Smooth muscle cell (in vitro differentiated cells): Measurements from ENCODE around the gene CFAP157. TPM values are rescaled to one million over a fixed set of nuclear protein-coding genes. Genes with fewer than 3 reads are reported as not detected.
A peak's percentile ranks its signal among the peaks of the same experiment; 100 is the strongest.

Source experiments
- DNase-seq: peaks from one replicate; lab custom pipeline; 2025; ENCODE audit not compliant: unreplicated experiment; lab: John Stamatoyannopoulos, UW
- H2AFZ ChIP-seq: fragments of 200-600 bp; sonication (generic); 2 replicates; pipeline ENCODE4 v1.6.0; 2016; ENCODE audit warnings: antibody characterized with exemption, low read depth, mild to moderate bottlenecking
- H3F3A ChIP-seq: fragments of 200-600 bp; sonication (generic); 2 replicates; pipeline ENCODE4 v1.6.0; 2017; ENCODE audit warnings: antibody characterized with exemption, low read depth
- H3K27ac ChIP-seq: fragments of 200-600 bp; sonication (generic); 2 replicates; pipeline ENCODE4 v1.5.1; 2016; ENCODE audit warnings: low read depth, mild to moderate bottlenecking
- H3K27me3 ChIP-seq: fragments of 200-600 bp; sonication (generic); 2 replicates; pipeline ENCODE4 v1.6.1; 2016; ENCODE audit warnings: low read depth, mild to moderate bottlenecking
- H3K36me3 ChIP-seq: fragments of 200-600 bp; sonication (generic); 2 replicates; pipeline ENCODE4 v1.5.1; 2016; ENCODE audit warnings: low read depth
- H3K4me1 ChIP-seq: fragments of 200-600 bp; sonication (generic); 2 replicates; pipeline ENCODE4 v1.5.1; 2016; ENCODE audit warnings: low read depth
- H3K4me2 ChIP-seq: fragments of 200-600 bp; sonication (generic); 2 replicates; pipeline ENCODE4 v1.6.0; 2016; ENCODE audit warnings: mild to moderate bottlenecking
- H3K4me3 ChIP-seq: fragments of 200-600 bp; sonication (generic); 2 replicates; pipeline ENCODE4 v1.5.1; 2016; ENCODE audit warnings: mild to moderate bottlenecking
- H3K79me2 ChIP-seq: fragments of 200-600 bp; sonication (generic); 2 replicates; pipeline ENCODE4 v1.6.0; 2016; ENCODE audit warnings: low read depth, mild to moderate bottlenecking
- H3K9ac ChIP-seq: fragments of 200-600 bp; sonication (generic); 2 replicates; pipeline ENCODE4 v1.6.0; 2016; ENCODE audit warnings: low read depth
- H3K9me3 ChIP-seq: fragments of 200-600 bp; sonication (generic); replicated peaks from 2 replicates; pipeline ENCODE4 v1.5.1; 2016; ENCODE audit warnings: low read depth
- H4K20me1 ChIP-seq: fragments of 200-600 bp; sonication (generic); 2 replicates; pipeline ENCODE4 v1.6.0; 2016; ENCODE audit warnings: low read depth
- CTCF ChIP-seq: fragments of 200-600 bp; sonication (generic); IDR thresholded peaks from 2 replicates; pipeline ENCODE4 v1.5.1; 2017; ENCODE audit warnings: borderline replicate concordance, mild to moderate bottlenecking, antibody characterized with exemption; ENCODE audit not compliant: insufficient read depth, poor library complexity, severe bottlenecking
- WGBS: methylation state at CpG from one replicate; pipeline ENCODE4 v1.1.7; 2016; ENCODE audit warnings: low lambda C conversion rate; 5-methylcytosine and 5-hydroxymethylcytosine counted together
- polyA plus RNA-seq: library from polyadenylated mRNA; unstranded; fragments of >200 nt; fragmentation: Nextera tagmentation; extraction: Ambion mirVana; gene quantifications from 2 replicates; pipeline ENCODE4 v1.2.1, GENCODE V29; 2016
- total RNA-seq: library from RNA; depleted of rRNA; stranded (reverse); fragments of >200 nt; gene quantifications from 2 replicates; pipeline ENCODE4 v1.2.3, GENCODE V29; 2014

CFAP157 gene
- total and polyA plus RNA-seq, 2 experiments from 2014 or later, result 0.33 TPM; not detected in 1

- Histone ChIP-seq H3K27me3 (peaks cover 4% of the 10 kb centered on the region), H3F3A (no peaks in the 10 kb centered on the region), H3K36me3 (no peaks in the 10 kb centered on the region), H3K4me3 (no peak overlapping the region), H3K9ac (no peak overlapping the region), H3K27ac (no peak overlapping the region), H3K9me3 (no peaks in the 10 kb centered on the region), H3K4me2 (no peak overlapping the region), H3K4me1 (no peaks in the 10 kb centered on the region), H3K79me2 (no peaks in the 10 kb centered on the region), H2AFZ (no peak overlapping the region), H4K20me1 (no peaks in the 10 kb centered on the region)
- no peak for TF ChIP-seq CTCF
- WGBS, result 59% methylated on average over 5 of the region's 5 CpGs
- DNase-seq, result no peak
These were observed 54.7 kb downstream of the CFAP157 start for GRCh38 chr9:127761491-127761956.

GRCh38 chr9:127762111-127762676 is 55.4 kb downstream of the CFAP157 start:
- H3K79me2 ChIP-seq, result no peaks in the 10 kb centered on the region
- no peak overlapping the region for H3K9ac ChIP-seq
- H3K4me1 ChIP-seq, result no peaks in the 10 kb centered on the region
- H3K27me3 ChIP-seq, result no peaks in the 10 kb centered on the region
- H3K36me3 ChIP-seq, result no peaks in the 10 kb centered on the region
- H3K4me3 ChIP-seq, result no peak overlapping the region
- H4K20me1 ChIP-seq, result no peaks in the 10 kb centered on the region
- WGBS, result 64% methylated on average over 15 of the region's 16 CpGs
- H3K9me3 ChIP-seq, result no peaks in the 10 kb centered on the region
- H2AFZ ChIP-seq, result no peak overlapping the region
- no peak for DNase-seq
- TF ChIP-seq CTCF, result no peak
- H3K27ac ChIP-seq, result no peak overlapping the region
- H3K4me2 ChIP-seq, result no peak overlapping the region
- no peaks in the 10 kb centered on the region for H3F3A ChIP-seq

- Histone ChIP-seq H3K9me3 (no peaks in the 10 kb centered on the region), H3K4me3 (no peak overlapping the region), H4K20me1 (no peaks in the 10 kb centered on the region), H3K79me2 (no peaks in the 10 kb centered on the region), H3K27ac (no peak overlapping the region), H3K36me3 (no peaks in the 10 kb centered on the region), H3F3A (no peaks in the 10 kb centered on the region), H3K4me2 (no peak overlapping the region), H3K4me1 (no peaks in the 10 kb centered on the region), H3K9ac (no peak overlapping the region), H2AFZ (no peak overlapping the region), H3K27me3 (no peaks in the 10 kb centered on the region)
- TF ChIP-seq CTCF, result peak; percentile 16
- 37% methylated on average over 7 of the region's 7 CpGs for WGBS
- no peak for DNase-seq
These were observed 57.2 kb downstream of the CFAP157 start for GRCh38 chr9:127763918-127764384.

- Histone ChIP-seq H3K9ac (no peak overlapping the region), H4K20me1 (no peaks in the 10 kb centered on the region)
These were observed 58.6 kb downstream of the CFAP157 start for GRCh38 chr9:127765418-127765817.

More at GRCh38 chr9:127765418-127765817, 58.6 kb downstream of the CFAP157 start:
- Histone ChIP-seq H3K79me2 (no peaks in the 10 kb centered on the region), H3K4me2 (no peak overlapping the region), H3K4me1 (no peaks in the 10 kb centered on the region), H3K27me3 (no peaks in the 10 kb centered on the region), H2AFZ (no peak overlapping the region), H3K4me3 (no peak overlapping the region), H3F3A (no peaks in the 10 kb centered on the region), H3K36me3 (no peaks in the 10 kb centered on the region), H3K27ac (no peak overlapping the region), H3K9me3 (no peaks in the 10 kb centered on the region)
- TF ChIP-seq CTCF, result no peak
- no peak for DNase-seq
- WGBS, result 91% methylated on average over 1 of the region's 1 CpG
